Coronary artery (tissue), 2 donors: ENCODE results near the gene UQCC3.

Experiments used
- DNase-seq: peaks from one replicate; pipeline ENCODE4 v3.0.0-alpha.2; 2017; ENCODE audit warnings: low spot score
- H3K27ac ChIP-seq, 2 donors: fragments of 200-600 bp; sonication (generic); one replicate each; pipeline ENCODE4 v1.5.1; 2016 to 2019
- H3K4me3 ChIP-seq: fragments of 200-600 bp; sonication (generic); 2 replicates; pipeline ENCODE4 v1.5.1; 2016; ENCODE audit warnings: mild to moderate bottlenecking, moderate library complexity
- CTCF ChIP-seq: fragments of 200-600 bp; sonication (generic); IDR thresholded peaks from one replicate; pipeline ENCODE4 v1.5.1; 2019; ENCODE audit warnings: antibody characterized with exemption

UQCC3 gene

GRCh38 chr11:62705413-62705812 lies 33.9 kb downstream of the UQCC3 start:
- H3K4me3 ChIP-seq: peak overlapping the region; percentile 86
- peak overlapping the region; percentile 62 to 78 for H3K27ac ChIP-seq
- DNase-seq: peak; percentile 72
- TF ChIP-seq CTCF: no peak

- peak overlapping the region; percentile 86 for H3K4me3 ChIP-seq
- peak; percentile 98 for DNase-seq
- TF ChIP-seq CTCF: no peak
- H3K27ac ChIP-seq: peak overlapping the region; percentile 62 to 78
Observed at GRCh38 chr11:62705880-62706849, 34.7 kb downstream of the UQCC3 start.

- Histone ChIP-seq H3K4me3 (peak overlapping the region; percentile 86), H3K27ac (peak overlapping the region; percentile 62 to 78)
- no peak for DNase-seq
- TF ChIP-seq CTCF: no peak
Observed at GRCh38 chr11:62706850-62707247, 35.4 kb downstream of the UQCC3 start.

GRCh38 chr11:62707277-62707861 lies 35.9 kb downstream of the UQCC3 start, which contains the start of the genes BSCL2 and GNG3:
BSCL2 (minus strand) TSS chr11:62707424; CDS start chr11:62707195, 229 bp downstream.
GNG3 (plus strand) TSS chr11:62707676; CDS start chr11:62708296, 620 bp downstream.
- TF ChIP-seq CTCF: no peak
- Histone ChIP-seq H3K27ac (peak within 1 kb of the TSS; percentile 62 to 88), H3K4me3 (peak within 1 kb of the TSS; percentile 86)
- no peak for DNase-seq

GRCh38 chr11:62708392-62708791 lies 36.9 kb downstream of the UQCC3 start:
- H3K27ac ChIP-seq: peak overlapping the region in 1 of 2 donors; percentile 88
- peak overlapping the region; percentile 78 for H3K4me3 ChIP-seq
- DNase-seq: no peak
- TF ChIP-seq CTCF: no peak

GRCh38 chr11:62708793-62709192 lies 37.3 kb downstream of the UQCC3 start:
- H3K4me3 ChIP-seq: peak overlapping the region; percentile 78
- H3K27ac ChIP-seq: peak overlapping the region; percentile 88 to 93
- TF ChIP-seq CTCF: no peak
- DNase-seq: no peak
